Measurements from ENCODE around the gene TAF3. TPM values are rescaled to one million over a fixed set of nuclear protein-coding genes. Genes with fewer than 3 reads are reported as not detected.
A peak's percentile ranks its signal among the peaks of the same experiment; 100 is the strongest.
"Not testable (repeated sequence)": the region's sequence is repeated elsewhere in the genome, so short reads cannot be mapped to it uniquely, and the experiment has no call there.

TAF3 gene
- total and polyA plus RNA-seq, 2 experiments from 2014 or later, result 3.9 to 7.7 TPM

DNA sequence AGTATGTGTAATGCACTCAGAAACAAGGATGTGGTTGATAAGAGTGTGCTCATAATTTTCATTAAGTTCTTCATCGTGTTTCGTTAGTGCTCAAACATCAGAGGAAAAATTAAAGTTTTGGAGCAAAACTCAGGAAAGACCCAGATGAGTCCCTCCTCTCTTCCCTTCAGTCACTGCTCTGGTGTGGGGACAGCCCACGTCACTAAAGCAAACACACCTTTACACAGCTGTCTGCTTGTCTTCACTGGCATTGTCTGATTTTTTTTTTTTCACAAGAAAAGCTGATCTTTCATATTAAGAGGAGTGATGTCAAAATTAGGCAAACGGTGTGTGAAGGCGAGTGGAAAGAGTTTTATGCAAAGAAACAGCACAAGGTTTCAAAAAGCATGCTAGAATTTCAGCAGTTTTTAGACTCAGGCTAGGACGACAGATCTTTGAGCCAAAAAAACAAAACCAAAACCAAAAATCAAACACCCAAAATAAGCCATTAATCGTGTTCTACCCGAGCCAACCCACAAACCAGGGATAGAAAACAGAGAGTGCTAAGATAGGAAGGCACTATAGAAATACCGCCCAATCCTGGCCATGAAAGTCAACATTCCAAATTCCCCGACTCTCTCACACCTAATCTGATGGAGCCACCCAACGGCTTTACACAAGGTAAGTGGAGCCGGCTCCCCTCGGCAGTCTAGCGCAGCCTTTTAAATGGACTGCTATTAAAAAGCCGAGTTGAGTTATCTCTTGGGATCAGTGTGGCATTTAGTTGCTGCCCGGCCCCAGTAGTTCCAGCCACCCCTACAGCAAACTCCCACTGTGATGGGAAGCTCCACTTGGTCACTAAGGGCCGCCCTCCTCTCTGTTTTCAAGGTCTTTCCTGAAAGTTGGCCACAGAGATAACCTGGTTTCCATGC lies 208.3 kb downstream of the TAF3 start:
- Histone ChIP-seq H3K27me3 (peaks cover 24% of the 10 kb centered on the region), H3K9me3 (ENCODE audit: low read depth) (no peaks in the 10 kb centered on the region), H3K4me1 (ENCODE audit: low read depth) (no peaks in the 10 kb centered on the region), H3K4me3 (no peak overlapping the region), H3K27ac (no peak overlapping the region), H3K36me3 (no peaks in the 10 kb centered on the region)
- TF ChIP-seq, protein P1, sequence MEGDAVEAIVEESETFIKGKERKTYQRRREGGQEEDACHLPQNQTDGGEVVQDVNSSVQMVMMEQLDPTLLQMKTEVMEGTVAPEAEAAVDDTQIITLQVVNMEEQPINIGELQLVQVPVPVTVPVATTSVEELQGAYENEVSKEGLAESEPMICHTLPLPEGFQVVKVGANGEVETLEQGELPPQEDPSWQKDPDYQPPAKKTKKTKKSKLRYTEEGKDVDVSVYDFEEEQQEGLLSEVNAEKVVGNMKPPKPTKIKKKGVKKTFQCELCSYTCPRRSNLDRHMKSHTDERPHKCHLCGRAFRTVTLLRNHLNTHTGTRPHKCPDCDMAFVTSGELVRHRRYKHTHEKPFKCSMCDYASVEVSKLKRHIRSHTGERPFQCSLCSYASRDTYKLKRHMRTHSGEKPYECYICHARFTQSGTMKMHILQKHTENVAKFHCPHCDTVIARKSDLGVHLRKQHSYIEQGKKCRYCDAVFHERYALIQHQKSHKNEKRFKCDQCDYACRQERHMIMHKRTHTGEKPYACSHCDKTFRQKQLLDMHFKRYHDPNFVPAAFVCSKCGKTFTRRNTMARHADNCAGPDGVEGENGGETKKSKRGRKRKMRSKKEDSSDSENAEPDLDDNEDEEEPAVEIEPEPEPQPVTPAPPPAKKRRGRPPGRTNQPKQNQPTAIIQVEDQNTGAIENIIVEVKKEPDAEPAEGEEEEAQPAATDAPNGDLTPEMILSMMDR (IDR thresholded peaks at IDR 0.05; ENCODE audit: low read depth, low read length), result no peak
- DNase-seq (ENCODE audit: low read depth in 1 of 2, low spot score in 1 of 2), result peak in 1 of 2 donors; percentile 20

DNA sequence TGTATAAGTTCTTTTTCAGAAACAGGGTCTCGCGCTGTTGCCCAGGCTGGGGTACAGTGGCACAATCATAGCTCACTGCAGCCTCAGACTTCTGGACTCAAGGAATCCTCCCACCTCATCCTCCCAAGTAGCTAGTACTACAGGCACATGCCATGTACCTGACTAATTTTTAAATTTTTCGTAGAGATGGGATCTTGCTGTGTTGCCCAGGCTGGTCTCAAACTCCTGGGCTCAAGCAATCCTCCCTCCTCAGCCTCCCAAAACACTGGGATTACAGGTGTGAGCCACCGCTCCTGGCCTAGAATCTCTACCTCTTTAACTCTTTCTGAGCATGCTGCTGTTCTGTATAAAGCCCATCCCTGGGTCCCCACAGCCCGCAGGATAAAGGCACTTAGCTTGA lies 212.9 kb downstream of the TAF3 start:
- not testable (repeated sequence) for H3K27ac ChIP-seq; H3K4me1 ChIP-seq (ENCODE audit: low read depth); H3K9me3 ChIP-seq (ENCODE audit: low read depth); H3K4me3 ChIP-seq; DNase-seq (ENCODE audit: low read depth in 1 of 2, low spot score in 1 of 2); H3K36me3 ChIP-seq
- peaks cover 70% of the 10 kb centered on the region for H3K27me3 ChIP-seq

DNA sequence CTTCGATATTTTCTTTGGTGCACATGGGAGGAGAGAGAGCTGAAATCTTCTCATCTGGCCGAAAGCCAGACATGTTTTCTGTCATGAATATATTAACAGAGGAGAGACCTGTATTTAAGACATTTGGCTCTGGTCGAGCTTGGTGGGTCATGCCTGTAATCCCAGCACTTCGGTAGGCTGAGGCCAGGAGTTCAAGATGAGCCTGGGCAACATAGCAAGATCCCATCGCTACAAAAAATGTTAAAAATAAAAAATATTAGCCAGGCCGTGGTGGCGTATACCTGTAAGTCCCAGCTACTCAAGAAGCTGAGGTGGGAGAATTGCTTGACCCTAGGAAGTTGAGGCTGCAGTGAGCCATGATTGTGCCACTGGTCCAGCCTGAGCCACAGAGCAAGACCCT lies 214.3 kb downstream of the TAF3 start:
- no peak for DNase-seq (ENCODE audit: low read depth in 1 of 2, low spot score in 1 of 2)
- Histone ChIP-seq H3K9me3 (ENCODE audit: low read depth) (no peaks in the 10 kb centered on the region), H3K27ac (no peak overlapping the region), H3K4me1 (ENCODE audit: low read depth) (no peaks in the 10 kb centered on the region), H3K27me3 (peaks cover 79% of the 10 kb centered on the region), H3K4me3 (no peak overlapping the region), H3K36me3 (no peaks in the 10 kb centered on the region)
- TF ChIP-seq, protein P1 (IDR thresholded peaks at IDR 0.05; ENCODE audit: low read depth, low read length), result no peak

DNA sequence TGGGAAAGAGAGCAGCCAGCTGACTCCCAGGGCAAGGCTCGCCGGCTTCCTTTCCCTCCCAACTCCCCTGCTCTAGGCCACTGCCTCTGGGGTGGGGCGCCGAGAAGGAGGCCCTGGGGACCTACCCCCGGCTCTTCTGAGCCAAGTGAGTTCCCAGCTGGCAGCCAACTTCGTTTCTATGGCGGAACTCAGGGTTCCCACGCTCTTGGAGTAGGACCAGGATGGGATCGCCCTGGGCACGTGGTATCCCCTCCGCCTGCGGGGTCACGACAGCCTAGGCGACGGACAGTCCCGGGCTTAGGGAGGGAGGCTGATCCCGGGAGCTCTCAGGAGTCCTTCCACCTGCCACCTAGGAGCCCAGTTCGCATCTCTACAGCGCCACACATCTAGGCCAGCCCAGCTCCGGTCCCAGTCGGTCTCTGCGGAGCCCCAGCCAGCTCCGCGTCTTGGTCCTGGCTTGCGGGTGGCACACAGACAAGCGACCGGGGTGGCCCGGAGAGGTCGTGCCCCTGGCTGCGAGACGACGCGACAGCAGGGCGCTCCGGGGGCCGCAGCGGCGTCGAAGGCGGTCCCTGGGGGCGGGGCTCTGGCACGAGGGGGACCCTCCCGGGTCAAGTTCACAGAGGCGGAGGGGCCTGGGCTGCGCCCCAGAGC lies 215.6 kb downstream of the TAF3 start:
- peak in 1 of 2 donors; percentile 9 for DNase-seq (ENCODE audit: low read depth in 1 of 2, low spot score in 1 of 2)
- peaks cover 93% of the 10 kb centered on the region for H3K27me3 ChIP-seq
- peak overlapping the region; percentile 11 for H3K4me3 ChIP-seq
- H3K4me1 ChIP-seq (ENCODE audit: low read depth), result no peaks in the 10 kb centered on the region
- no peaks in the 10 kb centered on the region for H3K36me3 ChIP-seq
- no peaks in the 10 kb centered on the region for H3K9me3 ChIP-seq (ENCODE audit: low read depth)
- no peak overlapping the region for H3K27ac ChIP-seq
- TF ChIP-seq, protein P1 (IDR thresholded peaks at IDR 0.05; ENCODE audit: low read depth, low read length), result no peak

DNA sequence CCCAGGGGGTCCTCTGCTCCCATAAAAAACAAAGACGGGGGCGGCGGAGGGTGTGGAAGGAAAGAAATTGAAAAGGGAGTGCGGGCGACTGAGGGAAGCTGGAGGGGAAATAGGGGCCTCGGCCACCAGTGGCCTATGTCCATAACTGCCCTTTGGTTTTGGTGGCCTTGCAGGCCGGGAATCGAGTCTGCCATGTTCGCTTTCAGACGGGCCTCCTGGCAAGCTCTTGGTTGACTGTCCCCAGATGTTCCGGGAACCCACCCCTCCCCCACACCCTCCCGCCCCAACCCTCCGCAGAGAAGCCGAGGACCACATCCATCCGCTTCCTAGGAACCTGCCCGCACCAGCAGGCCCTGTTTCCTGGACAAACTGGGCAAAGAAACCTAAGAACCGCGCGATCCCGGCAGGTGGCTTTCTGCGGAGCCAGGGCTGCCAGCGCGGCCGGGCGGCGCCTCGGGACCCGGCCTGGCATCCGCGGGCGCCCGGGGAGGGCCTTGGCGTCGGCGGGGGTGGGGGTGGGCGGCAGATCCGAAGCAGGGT lies 216.2 kb downstream of the TAF3 start:
- Histone ChIP-seq H3K27me3 (peaks cover 99% of the 10 kb centered on the region), H3K9me3 (ENCODE audit: low read depth) (no peaks in the 10 kb centered on the region), H3K27ac (no peak overlapping the region), H3K4me3 (peak overlapping the region; percentile 11), H3K36me3 (no peaks in the 10 kb centered on the region), H3K4me1 (ENCODE audit: low read depth) (no peaks in the 10 kb centered on the region)
- TF ChIP-seq, protein P1 (IDR thresholded peaks at IDR 0.05; ENCODE audit: low read depth, low read length), result no peak
- DNase-seq (ENCODE audit: low read depth in 1 of 2, low spot score in 1 of 2), result peak in 1 of 2 donors; percentile 13

All from cardiac muscle cell (in vitro differentiated cells and primary cell).